Measurements from ENCODE around the gene LHFPL2.
"Not testable (repeated sequence)": the region's sequence is repeated elsewhere in the genome, so short reads cannot be mapped to it uniquely, and the experiment has no call there.

LHFPL2 gene

DNA sequence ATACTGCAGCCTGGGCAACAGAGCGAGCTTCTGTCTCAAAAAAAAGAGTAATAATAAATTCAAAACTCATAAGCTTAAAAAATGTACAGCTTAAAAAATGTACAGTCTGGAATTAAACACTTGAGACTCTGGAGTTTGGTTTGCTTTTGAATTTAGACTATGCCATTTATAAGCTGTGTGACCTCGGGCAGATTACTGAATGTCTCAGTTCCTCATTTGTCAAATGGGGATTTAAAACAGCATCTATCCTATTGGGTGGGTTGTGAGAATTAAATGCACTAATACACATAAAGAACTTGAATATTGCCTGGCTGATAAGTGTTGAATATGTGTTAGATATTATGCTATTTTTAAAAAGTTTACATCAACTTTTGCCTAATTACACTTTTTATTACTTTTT lies 189.7 kb downstream of the LHFPL2 start:
- TF ChIP-seq, protein P1, sequence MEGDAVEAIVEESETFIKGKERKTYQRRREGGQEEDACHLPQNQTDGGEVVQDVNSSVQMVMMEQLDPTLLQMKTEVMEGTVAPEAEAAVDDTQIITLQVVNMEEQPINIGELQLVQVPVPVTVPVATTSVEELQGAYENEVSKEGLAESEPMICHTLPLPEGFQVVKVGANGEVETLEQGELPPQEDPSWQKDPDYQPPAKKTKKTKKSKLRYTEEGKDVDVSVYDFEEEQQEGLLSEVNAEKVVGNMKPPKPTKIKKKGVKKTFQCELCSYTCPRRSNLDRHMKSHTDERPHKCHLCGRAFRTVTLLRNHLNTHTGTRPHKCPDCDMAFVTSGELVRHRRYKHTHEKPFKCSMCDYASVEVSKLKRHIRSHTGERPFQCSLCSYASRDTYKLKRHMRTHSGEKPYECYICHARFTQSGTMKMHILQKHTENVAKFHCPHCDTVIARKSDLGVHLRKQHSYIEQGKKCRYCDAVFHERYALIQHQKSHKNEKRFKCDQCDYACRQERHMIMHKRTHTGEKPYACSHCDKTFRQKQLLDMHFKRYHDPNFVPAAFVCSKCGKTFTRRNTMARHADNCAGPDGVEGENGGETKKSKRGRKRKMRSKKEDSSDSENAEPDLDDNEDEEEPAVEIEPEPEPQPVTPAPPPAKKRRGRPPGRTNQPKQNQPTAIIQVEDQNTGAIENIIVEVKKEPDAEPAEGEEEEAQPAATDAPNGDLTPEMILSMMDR (IDR thresholded peaks at IDR 0.05; ENCODE audit: low read depth, low read length, poor library complexity, severe bottlenecking): no peak
- no peak for TF ChIP-seq EZH2phosphoT487 (IDR thresholded peaks at IDR 0.05; ENCODE audit: borderline replicate concordance, low read length)
- no peaks in the 10 kb centered on the region for H3K9me2 ChIP-seq (replicated peaks; ENCODE audit: control insufficient read depth, low read length)
- no peaks in the 10 kb centered on the region for H4K20me1 ChIP-seq (ENCODE audit: control insufficient read depth, insufficient read depth, low read depth, low read length)
- peaks cover 16% of the 10 kb centered on the region for H3K36me3 ChIP-seq (ENCODE audit: control insufficient read depth, low read length)
- H3K79me2 ChIP-seq (ENCODE audit: control insufficient read depth, low read length): no peaks in the 10 kb centered on the region
- H3F3A ChIP-seq (ENCODE audit: control insufficient read depth, insufficient read depth): no peaks in the 10 kb centered on the region
- H3K4me2 ChIP-seq (ENCODE audit: low read length): no peak overlapping the region
- H3K27me3 ChIP-seq (ENCODE audit: control insufficient read depth, low read length): no peaks in the 10 kb centered on the region
- H3K4me1 ChIP-seq (ENCODE audit: control insufficient read depth, low read length): 0 out of 2 replicates have a peak, but pooled peaks cover 3% of the 10 kb centered on the region
- no peaks in the 10 kb centered on the region for H3K9me3 ChIP-seq (ENCODE audit: control insufficient read depth, insufficient read depth, low read length)
- H3K4me3 ChIP-seq (ENCODE audit: low read length): no peak overlapping the region
- no peak overlapping the region for H3K27ac ChIP-seq (ENCODE audit: low read depth, low read length)

DNA sequence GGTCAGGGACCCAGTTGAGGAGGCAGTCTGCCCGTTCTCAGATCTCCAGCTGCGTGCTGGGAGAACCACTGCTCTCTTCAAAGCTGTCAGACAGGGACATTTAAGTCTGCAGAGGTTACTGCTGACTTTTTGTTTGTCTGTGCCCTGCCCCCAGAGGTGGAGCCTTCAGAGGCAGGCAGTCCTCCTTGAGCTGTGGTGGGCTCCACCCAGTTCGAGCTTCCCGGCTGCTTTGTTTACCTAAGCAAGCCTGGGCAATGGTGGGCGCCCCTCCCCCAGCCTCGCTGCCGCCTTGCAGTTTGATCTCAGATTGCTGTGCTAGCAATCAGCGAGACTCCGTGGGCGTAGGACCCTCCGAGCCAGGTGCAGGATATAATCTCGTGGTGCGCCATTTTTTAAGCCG lies 191.1 kb downstream of the LHFPL2 start:
- H3K36me3 ChIP-seq (ENCODE audit: control insufficient read depth, low read length): peaks cover 16% of the 10 kb centered on the region
- not testable (repeated sequence) for H4K20me1 ChIP-seq (ENCODE audit: control insufficient read depth, insufficient read depth, low read depth, low read length); H3K9me2 ChIP-seq (replicated peaks; ENCODE audit: control insufficient read depth, low read length); H3K27me3 ChIP-seq (ENCODE audit: control insufficient read depth, low read length); H3K9me3 ChIP-seq (ENCODE audit: control insufficient read depth, insufficient read depth, low read length); H3K79me2 ChIP-seq (ENCODE audit: control insufficient read depth, low read length); H3K4me3 ChIP-seq (ENCODE audit: low read length); H3K4me2 ChIP-seq (ENCODE audit: low read length); H3K27ac ChIP-seq (ENCODE audit: low read depth, low read length); H3F3A ChIP-seq (ENCODE audit: control insufficient read depth, insufficient read depth); H3K4me1 ChIP-seq (ENCODE audit: control insufficient read depth, low read length)

- TF ChIP-seq EZH2phosphoT487 (IDR thresholded peaks at IDR 0.05; ENCODE audit: borderline replicate concordance, low read length): no peak
- Histone ChIP-seq H4K20me1 (ENCODE audit: control insufficient read depth, insufficient read depth, low read depth, low read length) (no peaks in the 10 kb centered on the region), H3K9me2 (replicated peaks; ENCODE audit: control insufficient read depth, low read length) (no peaks in the 10 kb centered on the region), H3K9me3 (ENCODE audit: control insufficient read depth, insufficient read depth, low read length) (no peaks in the 10 kb centered on the region), H3K36me3 (ENCODE audit: control insufficient read depth, low read length) (peaks cover 13% of the 10 kb centered on the region), H3K4me2 (ENCODE audit: low read length) (no peak overlapping the region), H3K79me2 (ENCODE audit: control insufficient read depth, low read length) (no peaks in the 10 kb centered on the region), H3K4me1 (ENCODE audit: control insufficient read depth, low read length) (no peaks in the 10 kb centered on the region), H3K4me3 (ENCODE audit: low read length) (no peak overlapping the region), H3K27me3 (ENCODE audit: control insufficient read depth, low read length) (no peaks in the 10 kb centered on the region), H3F3A (ENCODE audit: control insufficient read depth, insufficient read depth) (peaks cover 4% of the 10 kb centered on the region; the same call in 1 of the 2 replicates), H3K27ac (ENCODE audit: low read depth, low read length) (no peak overlapping the region)
Observed at GRCh38 chr5:78449103-78449502, 199.5 kb downstream of the LHFPL2 start.

GRCh38 chr5:78447775-78448424 lies 200.7 kb downstream of the LHFPL2 start:
- Histone ChIP-seq H3K27me3 (ENCODE audit: control insufficient read depth, low read length) (no peaks in the 10 kb centered on the region), H3K4me2 (ENCODE audit: low read length) (no peak overlapping the region), H3K4me1 (ENCODE audit: control insufficient read depth, low read length) (peaks cover 6% of the 10 kb centered on the region; the same call in 1 of the 2 replicates), H3K36me3 (ENCODE audit: control insufficient read depth, low read length) (peaks cover 19% of the 10 kb centered on the region), H3K27ac (ENCODE audit: low read depth, low read length) (no peak overlapping the region), H3K9me2 (replicated peaks; ENCODE audit: control insufficient read depth, low read length) (no peaks in the 10 kb centered on the region), H3K9me3 (ENCODE audit: control insufficient read depth, insufficient read depth, low read length) (no peaks in the 10 kb centered on the region), H3K79me2 (ENCODE audit: control insufficient read depth, low read length) (no peaks in the 10 kb centered on the region), H3F3A (ENCODE audit: control insufficient read depth, insufficient read depth) (peaks cover 4% of the 10 kb centered on the region; the same call in 1 of the 2 replicates), H3K4me3 (ENCODE audit: low read length) (no peak overlapping the region), H4K20me1 (ENCODE audit: control insufficient read depth, insufficient read depth, low read depth, low read length) (no peaks in the 10 kb centered on the region)
- TF ChIP-seq, protein P1 (IDR thresholded peaks at IDR 0.05; ENCODE audit: low read depth, low read length, poor library complexity, severe bottlenecking): no peak
- TF ChIP-seq EZH2phosphoT487 (IDR thresholded peaks at IDR 0.05; ENCODE audit: borderline replicate concordance, low read length): no peak
